GM21529 (cell line): ENCODE data around the gene DISP1.
"Not testable (repeated sequence)": the region's sequence is repeated elsewhere in the genome, so short reads cannot be mapped to it uniquely, and the experiment has no call there.

ENCODE experiments used
- ATAC-seq: cut with Tn5 transposase; IDR thresholded peaks from one replicate; pipeline ENCODE4 v1.9.1; 2021; ENCODE audit not compliant: unreplicated experiment

Gene DISP1

DNA sequence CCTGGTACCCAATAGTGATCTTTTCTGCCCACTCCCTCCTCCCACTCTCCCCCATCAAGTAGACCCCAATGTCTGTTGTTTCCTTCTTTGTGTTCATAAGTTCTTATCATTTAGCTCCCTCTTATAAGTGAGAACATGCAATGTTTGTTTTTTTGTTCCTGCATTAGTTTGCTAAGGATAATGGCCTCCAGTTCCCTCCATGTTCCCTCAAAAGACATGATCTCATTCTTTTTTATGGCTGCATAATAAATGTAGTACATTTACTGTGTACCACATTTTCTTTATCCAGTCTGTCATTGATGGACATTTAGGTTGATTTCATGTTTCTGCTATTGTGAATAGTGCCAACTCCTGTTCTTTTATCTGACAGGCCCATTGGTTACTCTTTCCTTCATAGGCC lies 35.7 kb downstream of the DISP1 start:
- not testable (repeated sequence) for ATAC-seq

DNA sequence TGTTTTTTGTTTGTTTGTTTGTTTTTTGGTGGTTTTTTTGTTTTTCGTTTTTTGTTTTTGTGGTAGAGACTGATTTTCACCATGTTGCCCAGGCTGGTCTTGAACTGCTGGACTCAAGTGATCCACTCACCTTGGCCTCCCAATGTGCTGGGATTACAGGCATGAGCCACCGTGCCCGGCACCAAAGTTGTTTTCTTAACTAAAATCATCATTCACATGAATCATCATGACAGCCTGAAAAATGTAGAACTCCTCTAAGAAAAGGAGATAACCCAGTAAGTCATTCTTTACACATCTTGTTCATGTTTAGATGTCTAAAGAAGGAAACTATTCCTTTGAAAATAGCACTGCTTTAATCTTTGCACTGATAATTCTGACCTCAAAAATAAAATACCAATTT lies 37.5 kb downstream of the DISP1 start:
- ATAC-seq, result no peak

DNA sequence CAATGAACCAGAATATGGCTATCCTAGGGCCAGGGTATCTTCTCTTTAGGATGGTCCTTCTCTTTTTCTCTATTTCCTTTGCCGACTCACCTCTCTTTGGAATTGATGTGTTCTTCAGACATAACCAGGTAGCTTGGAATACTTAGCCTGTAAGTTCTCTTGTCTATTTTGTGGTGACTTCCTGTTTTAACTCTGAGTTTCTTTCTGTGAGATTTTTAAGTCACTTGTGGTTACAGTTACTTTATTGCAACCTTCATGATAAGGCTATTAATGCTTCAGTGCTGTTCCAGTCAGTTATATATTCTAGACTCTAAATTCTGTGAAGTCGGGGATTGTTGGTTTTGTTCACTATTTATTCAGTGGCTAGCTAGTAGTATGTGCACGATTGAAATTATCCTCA lies 46.2 kb downstream of the DISP1 start:
- no peak for ATAC-seq
